ENCODE measurements around the gene SPRTN. TPM values are rescaled to one million over a fixed set of nuclear protein-coding genes. Genes with fewer than 3 reads are reported as not detected.

Gene SPRTN
- total and polyA plus RNA-seq, 2 of the 4 experiments (the other 2 are of a cell fraction) = 6.5 to 17.4 TPM

- Histone ChIP-seq H3K27ac (ENCODE audit: insufficient read depth, low read length) (no peak overlapping the region), H2AK5ac (ENCODE audit: low read depth, low read length) (no peak overlapping the region), H4K20me1 (ENCODE audit: insufficient read depth, low read length) (no peaks in the 10 kb centered on the region; the same call in 1 of the 2 replicates), H3K36me3 (ENCODE audit: control insufficient read depth, insufficient read depth, low read length) (peaks cover 9% of the 10 kb centered on the region), H3K79me1 (ENCODE audit: low read depth in 1 of 2, low read length in 2 of 2) (peaks cover 13 to 18% of the 10 kb centered on the region in 2 experiments; a peak in 3 of 4 replicates), H2AFZ (replicated peaks; ENCODE audit: low read length, poor library complexity) (no peak overlapping the region), H3K23ac (ENCODE audit: low read depth, low read length) (no peak overlapping the region), H3K9me3 (ENCODE audit: control insufficient read depth, insufficient read depth, low read length) (no peaks in the 10 kb centered on the region), H3K4ac (ENCODE audit: low read depth, low read length) (no peak overlapping the region), H4K8ac (ENCODE audit: low read depth in 2 of 2, low read length in 2 of 2) (no peak overlapping the region), H4K91ac (ENCODE audit: insufficient read depth, low read depth, low read length) (no peak overlapping the region), H3K9me1 (ENCODE audit: insufficient read depth, low read length) (peaks cover 4% of the 10 kb centered on the region; the same call in 1 of the 2 replicates), H3K9ac (ENCODE audit: low read depth, low read length) (no peak overlapping the region), H3K14ac (replicated peaks; ENCODE audit: low read depth, low read length) (no peak overlapping the region), H2BK120ac (ENCODE audit: low read depth, low read length) (no peak overlapping the region), H3K27me3 (ENCODE audit: control insufficient read depth, insufficient read depth, low read length) (no peaks in the 10 kb centered on the region), H3K18ac (ENCODE audit: low read depth, low read length) (no peak overlapping the region), H3K4me1 (ENCODE audit: control insufficient read depth, insufficient read depth, low read length) (no peaks in the 10 kb centered on the region; the same call in 1 of the 2 replicates), H3K56ac (ENCODE audit: extremely low read depth, insufficient read depth, low read length) (no peak overlapping the region), H3K4me2 (ENCODE audit: low read depth, low read length) (no peak overlapping the region), H2BK15ac (ENCODE audit: low read depth, low read length) (no peak overlapping the region), H2AK9ac (replicated peaks; ENCODE audit: low read depth, low read length, poor library complexity) (no peak overlapping the region), H2BK20ac (ENCODE audit: low read depth, low read length) (no peak overlapping the region), H2BK5ac (ENCODE audit: low read depth, low read length, poor library complexity, severe bottlenecking) (no peak overlapping the region), H3K4me3 (ENCODE audit: insufficient read depth, low read depth, low read length) (no peak overlapping the region), H4K5ac (ENCODE audit: low read depth, low read length) (no peak overlapping the region)
- in situ Hi-C loops (cut with MboI; ENCODE audit: low sequenced_read_pairs) (loop anchor here (5.0 kb wide), 2 partner anchors 60 to 225 kb away; partner anchors contain the start of gene EGLN1), dilution Hi-C loops (cut with HindIII; ENCODE audit: low sequenced_read_pairs, unreplicated experiment) (no loop called here), intact Hi-C loops (cut with micrococcal nuclease) (no loop called here)
- CTCF ChIA-PET = no interaction called here
- POLR2A ChIA-PET (ENCODE audit: unreplicated experiment) = no interaction called here
- ATAC-seq (ENCODE audit: low read depth) = no peak
- no peak for DNase-seq
- BruUV-seq (replicated peaks) = no TSS peak
- no CpG with 5 or more reads among the region's 1 CpG for WGBS, 2 experiments (ENCODE audit: extremely low coverage in 2 of 2, insufficient read length in 1 of 2)
- TF ChIP-seq FOS (IDR thresholded peaks at IDR 0.05; ENCODE audit: low read depth, low read length) (no peak), BHLHE40 (IDR thresholded peaks at IDR 0.05; ENCODE audit: low read depth, low read length) (no peak), RAD21 (IDR thresholded peaks at IDR 0.05; ENCODE audit: low read length) (no peak), CHD1 (IDR thresholded peaks at IDR 0.05; ENCODE audit: low read depth, low read length) (no peak), MAFK (IDR thresholded peaks at IDR 0.05; ENCODE audit: low read depth, low read length) (no peak), RFX5 (IDR thresholded peaks at IDR 0.05; ENCODE audit: low read depth, low read length) (no peak), SMC3 (IDR thresholded peaks at IDR 0.05; ENCODE audit: low read depth, low read length) (no peak), USF2 (IDR thresholded peaks at IDR 0.05; ENCODE audit: low read depth, low read length) (no peak), ELK1 (IDR thresholded peaks at IDR 0.05; ENCODE audit: borderline replicate concordance, low read depth, low read length) (no peak), RCOR1 (IDR thresholded peaks at IDR 0.05; ENCODE audit: insufficient replicate concordance, low read length) (no peak), CEBPB (IDR thresholded peaks at IDR 0.05; ENCODE audit: low read depth, low read length) (no peak), NFE2L2 (IDR thresholded peaks at IDR 0.05; ENCODE audit: low read depth, low read length) (no peak), CTCF (conservative IDR thresholded peaks at IDR 0.05; ENCODE audit: low read depth, low read length) (no peak), MAZ (IDR thresholded peaks at IDR 0.05; ENCODE audit: borderline replicate concordance, low read depth, low read length) (no peak), MXI1 (IDR thresholded peaks at IDR 0.05; ENCODE audit: borderline replicate concordance, low read depth, low read length) (no peak), POLR2A (IDR thresholded peaks at IDR 0.05; ENCODE audit: low read depth, low read length) (no peak)
Observed at GRCh38 chr1:231362325-231362724, 24.2 kb downstream of the SPRTN start.
